Loucy (cell line): ENCODE data around the gene PRDM10.

ENCODE experiments used
- H2AFZ ChIP-seq: fragments of 200-600 bp; sonication (generic); 2 replicates; pipeline ENCODE4 v1.6.0; 2016; ENCODE audit warnings: antibody characterized with exemption, mild to moderate bottlenecking, low read length, moderate library complexity
- H3F3A ChIP-seq: fragments of 200-600 bp; 2 replicates; pipeline ENCODE4 v1.6.0; 2016; ENCODE audit warnings: antibody characterized with exemption, low read depth, mild to moderate bottlenecking
- H3K27me3 ChIP-seq: fragments of 200-600 bp; sonication (generic); 2 replicates; pipeline ENCODE4 v1.6.1; 2014; ENCODE audit warnings: low read length, mild to moderate bottlenecking; ENCODE audit not compliant: insufficient read depth, poor library complexity, severe bottlenecking
- H3K36me3 ChIP-seq: fragments of 200-600 bp; sonication (generic); 2 replicates; pipeline ENCODE4 v1.6.1; 2016; ENCODE audit warnings: low read length; ENCODE audit not compliant: insufficient read depth
- H3K4me1 ChIP-seq: fragments of 200-600 bp; sonication (generic); 2 replicates; pipeline ENCODE4 v1.5.1; 2014; ENCODE audit warnings: low read length, mild to moderate bottlenecking; ENCODE audit not compliant: insufficient read depth, poor library complexity, severe bottlenecking
- H3K4me2 ChIP-seq: fragments of 200-600 bp; sonication (generic); 2 replicates; pipeline ENCODE4 v1.6.0; 2014; ENCODE audit warnings: antibody characterized with exemption, low read length, low read depth, mild to moderate bottlenecking; ENCODE audit not compliant: poor library complexity, severe bottlenecking
- H3K4me3 ChIP-seq: fragments of 200-600 bp; sonication (generic); 2 replicates; pipeline ENCODE4 v1.5.1; 2014; ENCODE audit warnings: low read length, mild to moderate bottlenecking, mixed read lengths; ENCODE audit not compliant: poor library complexity, severe bottlenecking
- H3K79me2 ChIP-seq: fragments of 200-600 bp; sonication (generic); 2 replicates; pipeline ENCODE4 v1.6.1; 2014; ENCODE audit warnings: low read length; ENCODE audit not compliant: insufficient read depth
- H3K9ac ChIP-seq: fragments of 200-600 bp; sonication (generic); 2 replicates; pipeline ENCODE4 v1.6.0; 2014; ENCODE audit warnings: mild to moderate bottlenecking, low read depth, low read length, moderate library complexity; ENCODE audit not compliant: poor library complexity, severe bottlenecking
- H3K9me2 ChIP-seq: fragments of 200-600 bp; sonication (generic); replicated peaks from 2 replicates; pipeline ENCODE4 v1.6.1; 2016; ENCODE audit warnings: low read depth, low read length, mixed read lengths
- H3K9me3 ChIP-seq: fragments of 200-600 bp; sonication (generic); 2 replicates; pipeline ENCODE4 v1.6.1; 2014; ENCODE audit warnings: mild to moderate bottlenecking, antibody characterized with exemption, low read length, low read depth; ENCODE audit not compliant: insufficient read depth
- H4K20me1 ChIP-seq: fragments of 200-600 bp; sonication (generic); 2 replicates; pipeline ENCODE4 v1.6.0; 2014; ENCODE audit warnings: antibody characterized with exemption, low read length, mild to moderate bottlenecking; ENCODE audit not compliant: insufficient read depth, poor library complexity, severe bottlenecking
- EZH2phosphoT487 ChIP-seq: fragments of 200-600 bp; IDR thresholded peaks from 2 replicates; pipeline ENCODE4 v1.6.1; 2018; ENCODE audit warnings: antibody characterized with exemption, mild to moderate bottlenecking, moderate library complexity, borderline replicate concordance
- TF ChIP-seq, protein P1 (sequence below): fragments of 200-600 bp; sonication (generic); conservative IDR thresholded peaks from 2 replicates; pipeline ENCODE4 v1.5.1; 2014; ENCODE audit warnings: mild to moderate bottlenecking, antibody characterized with exemption, low read length

Gene PRDM10

GRCh38 chr11:129929721-129930120 lies 72.9 kb downstream of the PRDM10 start:
- H3K4me3 ChIP-seq, result no peak overlapping the region
- H4K20me1 ChIP-seq, result no peaks in the 10 kb centered on the region
- H3K9me2 ChIP-seq, result no peaks in the 10 kb centered on the region
- H2AFZ ChIP-seq, result no peak overlapping the region
- H3K9ac ChIP-seq, result no peak overlapping the region
- H3K9me3 ChIP-seq, result no peaks in the 10 kb centered on the region
- no peaks in the 10 kb centered on the region for H3K27me3 ChIP-seq
- no peaks in the 10 kb centered on the region for H3K36me3 ChIP-seq
- no peak for TF ChIP-seq EZH2phosphoT487
- TF ChIP-seq, protein P1, sequence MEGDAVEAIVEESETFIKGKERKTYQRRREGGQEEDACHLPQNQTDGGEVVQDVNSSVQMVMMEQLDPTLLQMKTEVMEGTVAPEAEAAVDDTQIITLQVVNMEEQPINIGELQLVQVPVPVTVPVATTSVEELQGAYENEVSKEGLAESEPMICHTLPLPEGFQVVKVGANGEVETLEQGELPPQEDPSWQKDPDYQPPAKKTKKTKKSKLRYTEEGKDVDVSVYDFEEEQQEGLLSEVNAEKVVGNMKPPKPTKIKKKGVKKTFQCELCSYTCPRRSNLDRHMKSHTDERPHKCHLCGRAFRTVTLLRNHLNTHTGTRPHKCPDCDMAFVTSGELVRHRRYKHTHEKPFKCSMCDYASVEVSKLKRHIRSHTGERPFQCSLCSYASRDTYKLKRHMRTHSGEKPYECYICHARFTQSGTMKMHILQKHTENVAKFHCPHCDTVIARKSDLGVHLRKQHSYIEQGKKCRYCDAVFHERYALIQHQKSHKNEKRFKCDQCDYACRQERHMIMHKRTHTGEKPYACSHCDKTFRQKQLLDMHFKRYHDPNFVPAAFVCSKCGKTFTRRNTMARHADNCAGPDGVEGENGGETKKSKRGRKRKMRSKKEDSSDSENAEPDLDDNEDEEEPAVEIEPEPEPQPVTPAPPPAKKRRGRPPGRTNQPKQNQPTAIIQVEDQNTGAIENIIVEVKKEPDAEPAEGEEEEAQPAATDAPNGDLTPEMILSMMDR, result no peak
- H3K4me2 ChIP-seq, result no peak overlapping the region
- no peaks in the 10 kb centered on the region for H3F3A ChIP-seq
- no peaks in the 10 kb centered on the region for H3K4me1 ChIP-seq
- no peaks in the 10 kb centered on the region for H3K79me2 ChIP-seq

GRCh38 chr11:129928923-129929692 lies 73.5 kb downstream of the PRDM10 start:
- H3K4me1 ChIP-seq, result no peaks in the 10 kb centered on the region
- no peak overlapping the region for H2AFZ ChIP-seq
- H3K9ac ChIP-seq, result no peak overlapping the region
- no peaks in the 10 kb centered on the region for H3K36me3 ChIP-seq
- TF ChIP-seq EZH2phosphoT487, result no peak
- TF ChIP-seq, protein P1, result no peak
- no peaks in the 10 kb centered on the region for H3K9me2 ChIP-seq
- H3K79me2 ChIP-seq, result no peaks in the 10 kb centered on the region
- H3K27me3 ChIP-seq, result no peaks in the 10 kb centered on the region
- H3K4me2 ChIP-seq, result no peak overlapping the region
- no peaks in the 10 kb centered on the region for H4K20me1 ChIP-seq
- H3F3A ChIP-seq, result no peaks in the 10 kb centered on the region
- no peak overlapping the region for H3K4me3 ChIP-seq
- H3K9me3 ChIP-seq, result no peaks in the 10 kb centered on the region

DNA sequence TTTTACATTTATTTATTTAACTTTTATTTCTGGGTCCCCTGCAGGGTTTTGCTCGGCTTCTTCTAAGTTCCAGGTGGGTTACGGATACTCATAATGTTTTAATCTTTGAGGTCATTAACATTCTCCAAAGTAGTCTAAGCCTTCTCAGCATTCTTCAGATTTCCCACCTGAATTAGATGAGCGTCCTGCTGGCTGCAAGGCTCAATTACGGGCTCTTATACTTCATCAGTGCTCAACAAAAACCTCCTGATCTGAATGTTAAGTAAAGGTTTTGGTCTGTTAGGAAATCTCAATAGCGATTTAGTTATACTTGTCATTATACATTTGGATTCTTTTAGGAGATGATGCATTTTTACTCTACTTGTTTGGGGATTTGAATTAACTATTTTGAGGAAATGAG lies 80.0 kb downstream of the PRDM10 start:
- Histone ChIP-seq H3K36me3 (no peaks in the 10 kb centered on the region), H3K9me3 (no peaks in the 10 kb centered on the region), H3K27me3 (no peaks in the 10 kb centered on the region), H3K9me2 (no peaks in the 10 kb centered on the region), H3K4me1 (no peaks in the 10 kb centered on the region), H3K79me2 (no peaks in the 10 kb centered on the region), H3F3A (no peaks in the 10 kb centered on the region), H4K20me1 (no peaks in the 10 kb centered on the region), H3K4me2 (no peak overlapping the region), H3K9ac (no peak overlapping the region), H3K4me3 (no peak overlapping the region), H2AFZ (no peak overlapping the region)
- TF ChIP-seq, protein P1, result no peak
- no peak for TF ChIP-seq EZH2phosphoT487
